Panc1 (cell line): Measurements from ENCODE around the gene CXCL17. TPM values are rescaled to one million over a fixed set of nuclear protein-coding genes. Genes with fewer than 3 reads are reported as not detected.

Source experiments
- ATAC-seq: fragments of 200-7000 bp; cut with Tn5 transposase; 2 replicates; pipeline ENCODE4 v1.9.1; 2020; ENCODE audit warnings: mild to moderate bottlenecking, moderate library complexity
- BruUV-seq: library from RNA; stranded (reverse); fragments of 400-500 nt; replicated peaks from 2 replicates; lab custom pipeline; 2021; lab: Mats Ljungman, UMichigan
- CTCF ChIA-PET: fragments of 300-600 bp; sonication (Branson Sonifier 250); formaldehyde crosslinking; loops from one replicate; lab custom pipeline; 2022; ENCODE audit warnings: antibody characterized with exemption; lab: Charles Lee
- POLR2A ChIA-PET: fragments of 300-600 bp; sonication (Branson Sonifier 250); formaldehyde crosslinking; loops from one replicate; lab custom pipeline; 2022; ENCODE audit warnings: antibody characterized with exemption; lab: Charles Lee
- DNase-seq: peaks from one replicate; pipeline ENCODE4 v3.0.0-alpha.2; 2010; ENCODE audit warnings: low read depth, low spot score
- H3K27ac ChIP-seq: 2 replicates; pipeline ENCODE4 v1.5.1; 2011; ENCODE audit warnings: mild to moderate bottlenecking, low read length, inconsistent platforms
- H3K27me3 ChIP-seq: fragments of 200-500 bp; sonication (Bioruptor generic); 2 replicates; pipeline ENCODE4 v1.6.0; 2014; ENCODE audit warnings: low read length, inconsistent platforms; ENCODE audit not compliant: control insufficient read depth, insufficient read depth
- H3K36me3 ChIP-seq: fragments of 200-500 bp; sonication (Bioruptor generic); 2 replicates; pipeline ENCODE4 v1.5.1; 2014; ENCODE audit warnings: inconsistent platforms, mild to moderate bottlenecking, low read length, moderate library complexity; ENCODE audit not compliant: control insufficient read depth, insufficient read depth
- H3K4me1 ChIP-seq: 2 replicates; pipeline ENCODE4 v1.5.1; 2011; ENCODE audit warnings: inconsistent platforms, mild to moderate bottlenecking, low read length, moderate library complexity; ENCODE audit not compliant: control insufficient read depth, insufficient read depth
- H3K4me3 ChIP-seq, 2 experiments: 2 replicates each; pipeline ENCODE4 v1.5.1; 2011 to 2012; ENCODE audit warnings: low read depth in 2 of 2, low read length in 2 of 2, mild to moderate bottlenecking in 2 of 2, inconsistent platforms in 1 of 2, moderate library complexity in 1 of 2
- H3K9me3 ChIP-seq: fragments of 200-500 bp; sonication (Bioruptor generic); 2 replicates; pipeline ENCODE4 v1.5.1; 2014; ENCODE audit warnings: low read depth, mild to moderate bottlenecking, inconsistent platforms, low read length, moderate library complexity; ENCODE audit not compliant: control insufficient read depth, insufficient read depth
- CTCF ChIP-seq: fragments of 450-650 bp; IDR thresholded peaks from 2 replicates; pipeline ENCODE4 v1.5.1; 2017; ENCODE audit warnings: mild to moderate bottlenecking
- POLR2AphosphoS5 ChIP-seq: IDR thresholded peaks from 2 replicates; pipeline ENCODE4 v1.6.1; 2012; ENCODE audit warnings: mild to moderate bottlenecking, low read depth, low read length, moderate library complexity
- REST ChIP-seq, 2 experiments: IDR thresholded peaks; 2 replicates each; pipeline ENCODE4 v1.6.1; 2011 to 2012; ENCODE audit warnings: low read depth in 2 of 2, control low read depth in 1 of 2, low read length in 1 of 2, mild to moderate bottlenecking in 1 of 2, moderate library complexity in 1 of 2; ENCODE audit not compliant: insufficient read depth in 1 of 2
- SIN3A ChIP-seq: IDR thresholded peaks from 2 replicates; pipeline ENCODE4 v1.6.1; 2012; ENCODE audit warnings: low read depth, mild to moderate bottlenecking, low read length, moderate library complexity, borderline replicate concordance; ENCODE audit not compliant: insufficient read depth
- TCF7L2 ChIP-seq: IDR thresholded peaks from 2 replicates; pipeline ENCODE4 v1.6.1; 2011; ENCODE audit warnings: mild to moderate bottlenecking, low read depth, low read length, inconsistent platforms
- in situ Hi-C: cut with HindIII; loops from 2 replicates; pipeline ENCODE4 v1.10.0; 2016; ENCODE audit warnings: low sequenced_read_pairs, low pct_unique_long_range_greater_than_20kb
- intact Hi-C: fragments of 100-400 bp; cut with micrococcal nuclease; formaldehyde crosslinking; loops from one replicate; pipeline ENCODE4 v1.10.0; 2022; ENCODE audit not compliant: unreplicated experiment
- total RNA-seq: library from RNA; stranded (reverse); gene quantifications from one replicate; pipeline ENCODE4 v1.2.1, GENCODE V29; 2021; ENCODE audit not compliant: unreplicated experiment

Gene CXCL17
- total RNA-seq, 1 experiment from 2014 or later = not detected

- H3K27ac ChIP-seq = no peak overlapping the region
- H3K27me3 ChIP-seq = no peaks in the 10 kb centered on the region
- H3K36me3 ChIP-seq = no peaks in the 10 kb centered on the region
- no peak for DNase-seq
- intact Hi-C loops = no loop called here
- no peak for ATAC-seq
- TF ChIP-seq POLR2AphosphoS5 (no peak), CTCF (no peak), REST (IDR thresholded peaks at IDR 0.05; ENCODE audit: insufficient read depth in 1 of 2, low read depth in 2 of 2, low read length in 1 of 2) (no peak), SIN3A (no peak), TCF7L2 (no peak)
- BruUV-seq = no TSS peak
- POLR2A ChIA-PET = no interaction called here
- in situ Hi-C loops = no loop called here
- no peaks in the 10 kb centered on the region for H3K9me3 ChIP-seq
- CTCF ChIA-PET = no interaction called here
- no peaks in the 10 kb centered on the region; the same call in 1 of the 2 replicates for H3K4me1 ChIP-seq
- H3K4me3 ChIP-seq = no peak overlapping the region
Observed at GRCh38 chr19:42477117-42477516, 34.4 kb upstream of the CXCL17 start.

GRCh38 chr19:42475366-42475765 lies 32.6 kb upstream of the CXCL17 start:
- no peaks in the 10 kb centered on the region for H3K4me1 ChIP-seq
- in situ Hi-C loops (no loop called here), intact Hi-C loops (no loop called here)
- no peak for ATAC-seq
- no peak for DNase-seq
- no peak for TF ChIP-seq TCF7L2
- no peak for TF ChIP-seq POLR2AphosphoS5
- no peak for TF ChIP-seq CTCF
- no peak for TF ChIP-seq REST (IDR thresholded peaks at IDR 0.05; ENCODE audit: insufficient read depth in 1 of 2, low read depth in 2 of 2, low read length in 1 of 2)
- TF ChIP-seq SIN3A = no peak
- H3K4me3 ChIP-seq = no peak overlapping the region
- H3K27me3 ChIP-seq = no peaks in the 10 kb centered on the region
- no peaks in the 10 kb centered on the region for H3K36me3 ChIP-seq
- CTCF ChIA-PET = no interaction called here
- BruUV-seq = no TSS peak
- no peak overlapping the region for H3K27ac ChIP-seq
- POLR2A ChIA-PET = no interaction called here
- no peaks in the 10 kb centered on the region for H3K9me3 ChIP-seq
